Kidney epithelial cell (primary cell): ENCODE data around the gene TAS2R10. TPM values are rescaled to one million over a fixed set of nuclear protein-coding genes. Genes with fewer than 3 reads are reported as not detected.

ENCODE experiments used
- DNase-seq: peaks from one replicate; pipeline ENCODE4 v3.0.0-alpha.2; 2010; ENCODE audit warnings: low read depth
- H3K27me3 ChIP-seq: 2 replicates; pipeline ENCODE4 v1.6.0; 2011; ENCODE audit warnings: low read length; ENCODE audit not compliant: control insufficient read depth, insufficient read depth
- H3K36me3 ChIP-seq: 2 replicates; pipeline ENCODE4 v1.5.1; 2011; ENCODE audit warnings: low read length; ENCODE audit not compliant: control insufficient read depth, insufficient read depth
- H3K4me3 ChIP-seq: 2 replicates; pipeline ENCODE4 v1.5.1; 2011; ENCODE audit warnings: low read depth, mild to moderate bottlenecking, control low read depth, low read length
- total RNA-seq: library from RNA; depleted of rRNA; stranded (reverse); fragments of >200 nt; gene quantifications from 2 replicates; pipeline ENCODE4 v1.2.3, GENCODE V29; 2015
- TF ChIP-seq, protein P1 (sequence below): IDR thresholded peaks from 2 replicates; pipeline ENCODE4 v1.5.1; 2011; ENCODE audit warnings: mild to moderate bottlenecking, moderate library complexity, low read length, control low read depth, inconsistent platforms; ENCODE audit not compliant: insufficient read depth, poor library complexity, severe bottlenecking

Gene TAS2R10
- total RNA-seq, 1 donor from 2014 or later, result 0.46 TPM

DNA sequence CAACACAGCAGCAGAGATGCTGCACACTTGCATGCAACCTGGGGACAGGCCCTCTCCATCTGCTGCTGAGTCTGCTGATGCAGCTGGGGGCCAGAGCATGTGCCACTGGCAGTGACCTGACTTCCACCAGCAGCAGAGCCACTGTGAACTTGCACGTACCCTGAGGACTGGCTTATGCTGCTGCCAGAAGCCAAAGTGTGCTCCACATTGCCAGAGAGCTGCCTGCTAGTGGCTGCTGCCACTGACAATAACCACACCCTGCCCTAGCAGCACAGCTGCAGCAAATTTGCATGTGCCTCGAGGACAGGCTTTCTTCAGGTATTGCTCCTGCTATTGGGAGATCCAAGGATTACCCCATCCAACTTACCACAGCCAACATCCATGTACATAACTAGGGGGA, 27.6 kb upstream of the TAS2R10 start:
- no peak for DNase-seq
- TF ChIP-seq, protein P1, sequence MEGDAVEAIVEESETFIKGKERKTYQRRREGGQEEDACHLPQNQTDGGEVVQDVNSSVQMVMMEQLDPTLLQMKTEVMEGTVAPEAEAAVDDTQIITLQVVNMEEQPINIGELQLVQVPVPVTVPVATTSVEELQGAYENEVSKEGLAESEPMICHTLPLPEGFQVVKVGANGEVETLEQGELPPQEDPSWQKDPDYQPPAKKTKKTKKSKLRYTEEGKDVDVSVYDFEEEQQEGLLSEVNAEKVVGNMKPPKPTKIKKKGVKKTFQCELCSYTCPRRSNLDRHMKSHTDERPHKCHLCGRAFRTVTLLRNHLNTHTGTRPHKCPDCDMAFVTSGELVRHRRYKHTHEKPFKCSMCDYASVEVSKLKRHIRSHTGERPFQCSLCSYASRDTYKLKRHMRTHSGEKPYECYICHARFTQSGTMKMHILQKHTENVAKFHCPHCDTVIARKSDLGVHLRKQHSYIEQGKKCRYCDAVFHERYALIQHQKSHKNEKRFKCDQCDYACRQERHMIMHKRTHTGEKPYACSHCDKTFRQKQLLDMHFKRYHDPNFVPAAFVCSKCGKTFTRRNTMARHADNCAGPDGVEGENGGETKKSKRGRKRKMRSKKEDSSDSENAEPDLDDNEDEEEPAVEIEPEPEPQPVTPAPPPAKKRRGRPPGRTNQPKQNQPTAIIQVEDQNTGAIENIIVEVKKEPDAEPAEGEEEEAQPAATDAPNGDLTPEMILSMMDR, result no peak
- H3K36me3 ChIP-seq, result no peaks in the 10 kb centered on the region
- no peak overlapping the region for H3K4me3 ChIP-seq
- no peaks in the 10 kb centered on the region for H3K27me3 ChIP-seq

DNA sequence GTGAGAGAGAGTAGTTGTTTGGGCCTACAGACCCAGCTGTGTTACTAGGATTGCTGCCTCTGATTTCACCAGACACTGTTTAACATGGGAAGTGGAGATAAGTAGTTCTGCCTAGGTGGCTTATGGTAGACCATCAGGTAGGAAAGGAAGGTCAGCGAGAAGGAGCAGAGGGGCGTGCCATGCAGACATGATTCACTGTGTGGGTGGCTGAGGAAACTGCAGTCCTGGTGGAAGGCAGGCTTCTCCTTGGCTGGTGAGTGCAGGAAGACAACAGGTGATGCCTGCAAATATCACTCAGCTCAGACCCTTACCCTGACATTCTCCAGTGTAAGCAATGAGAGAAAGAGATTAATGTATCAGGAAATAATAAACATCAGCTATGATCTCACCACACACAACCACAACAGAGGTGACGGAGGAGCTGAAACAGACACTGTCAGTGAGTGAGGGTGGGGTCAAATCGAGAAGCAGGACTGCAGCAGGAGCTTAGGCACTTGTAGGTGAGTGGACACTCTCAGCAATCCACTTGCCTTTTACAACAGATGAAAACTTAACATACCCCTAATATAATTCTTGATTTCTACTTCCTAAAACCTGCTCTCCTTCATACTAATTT, 25.2 kb upstream of the TAS2R10 start:
- Histone ChIP-seq H3K27me3 (no peaks in the 10 kb centered on the region), H3K36me3 (no peaks in the 10 kb centered on the region), H3K4me3 (no peak overlapping the region)
- no peak for DNase-seq
- TF ChIP-seq, protein P1, result no peak

DNA sequence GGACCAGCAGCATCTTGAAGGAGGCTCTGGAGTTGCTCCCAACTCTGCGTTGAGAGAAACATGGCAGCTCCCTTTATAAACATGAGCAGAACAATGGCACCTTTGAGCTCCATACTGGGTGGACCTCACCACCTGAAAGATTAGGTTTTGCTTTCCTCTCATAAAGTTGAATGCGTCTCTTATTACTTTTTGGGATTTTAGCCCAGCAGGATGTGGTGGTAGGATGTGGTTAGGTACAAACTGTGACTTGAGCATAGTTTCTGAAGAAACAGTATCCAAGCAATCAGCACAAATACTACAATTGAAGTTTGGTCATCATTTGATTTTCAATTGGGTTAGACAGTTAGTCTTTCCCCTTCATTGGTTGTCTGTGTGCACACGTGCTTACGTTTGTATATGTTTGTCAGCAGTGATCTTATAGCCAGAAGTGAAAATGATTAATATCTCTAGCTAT, 23.3 kb upstream of the TAS2R10 start, which contains the start of gene PRR4:
Gene PRR4 (minus strand): TSS at position 51 of the 454 bp plus-strand sequence. CDS start 38 bp downstream, at position 13.
- Histone ChIP-seq H3K4me3 (no peak within 1 kb of the TSS), H3K27me3 (no peaks in the 10 kb centered on the region), H3K36me3 (no peaks in the 10 kb centered on the region)
- DNase-seq, result no peak
- TF ChIP-seq, protein P1, result no peak

DNA sequence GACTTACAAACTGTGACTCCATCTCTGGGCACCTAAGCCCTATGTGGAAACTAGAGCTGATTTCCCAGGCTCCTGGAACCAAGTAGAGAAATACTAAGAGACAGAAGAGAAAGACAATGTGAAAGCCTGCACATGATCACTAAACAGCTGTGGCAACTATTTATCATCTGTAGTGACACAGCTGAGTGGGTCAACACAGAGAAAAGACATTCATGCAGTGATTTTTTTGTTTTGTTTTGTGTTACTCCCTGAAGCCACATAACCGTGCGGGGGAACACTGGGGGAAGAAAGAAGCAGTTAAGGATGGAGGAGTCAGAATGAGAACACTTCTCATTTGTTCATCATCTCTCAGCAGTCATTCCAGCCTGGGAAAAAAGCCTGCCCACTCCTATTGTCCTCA, 21.6 kb upstream of the TAS2R10 start:
- peak; percentile 9 for DNase-seq
- TF ChIP-seq, protein P1, result no peak

DNA sequence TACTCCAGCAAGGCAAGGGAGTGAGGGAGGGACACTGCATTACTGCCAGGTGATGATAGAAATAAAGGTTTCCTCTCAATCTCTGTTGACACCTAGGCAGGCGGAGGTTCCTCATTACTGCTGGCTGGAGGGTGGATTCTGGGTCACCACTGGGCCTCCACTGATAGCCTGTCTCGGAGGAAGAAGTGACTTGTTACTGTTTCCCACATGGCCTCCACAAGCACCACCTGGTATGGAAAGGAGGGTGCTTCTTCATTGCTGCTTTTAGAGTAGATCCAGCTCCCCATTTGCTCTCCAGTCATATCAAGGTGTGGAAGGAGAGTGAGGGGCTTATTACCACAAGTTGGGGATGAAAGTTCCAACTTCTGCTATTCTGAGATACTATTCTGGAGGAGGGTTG, 16.7 kb upstream of the TAS2R10 start:
- Histone ChIP-seq H3K4me3 (no peak overlapping the region), H3K27me3 (no peaks in the 10 kb centered on the region), H3K36me3 (no peaks in the 10 kb centered on the region)
- DNase-seq, result no peak
- TF ChIP-seq, protein P1, result no peak

More for the DNA sequence above, 21.6 kb upstream of the TAS2R10 start:
- Histone ChIP-seq H3K36me3 (no peaks in the 10 kb centered on the region), H3K27me3 (no peaks in the 10 kb centered on the region), H3K4me3 (no peak overlapping the region)

DNA sequence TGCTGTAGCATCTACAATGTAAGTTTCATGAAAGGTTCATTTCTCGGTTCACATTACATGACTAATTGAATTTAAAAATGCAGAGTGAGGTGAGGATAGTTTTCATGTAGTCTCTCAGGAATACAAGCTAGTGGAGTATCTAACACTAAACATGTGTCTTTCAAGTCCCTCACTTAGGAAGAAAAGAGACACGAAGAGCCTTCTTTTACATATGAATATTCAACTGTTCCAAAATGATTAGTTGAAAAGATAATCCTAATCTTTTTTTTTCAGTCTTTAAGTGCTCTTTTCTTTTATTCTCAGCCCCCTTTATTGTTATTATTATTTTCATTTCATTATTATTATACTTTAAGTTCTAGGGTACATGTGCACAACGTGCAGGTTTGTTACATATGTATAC, 12.3 kb upstream of the TAS2R10 start:
- TF ChIP-seq, protein P1, result no peak
- Histone ChIP-seq H3K36me3 (no peaks in the 10 kb centered on the region), H3K27me3 (no peaks in the 10 kb centered on the region), H3K4me3 (no peak overlapping the region)
- DNase-seq, result no peak
